Measurements from ENCODE around the gene CAMK2D.

CAMK2D gene

GRCh38 chr4:113790478-113790877 is 28.9 kb upstream of the CAMK2D start:
- Histone ChIP-seq H3K27ac (no peak overlapping the region), H3K27me3 (ENCODE audit: insufficient read depth, low read depth, severe bottlenecking) (no peaks in the 10 kb centered on the region), H3K4me3 (ENCODE audit: low read depth, low read length) (no peak overlapping the region), H3K9me3 (ENCODE audit: severe bottlenecking) (no peaks in the 10 kb centered on the region), H3K36me3 (no peaks in the 10 kb centered on the region)
- no peak for TF ChIP-seq CTCF (IDR thresholded peaks at IDR 0.05; ENCODE audit: low read depth, low read length)
- DNase-seq = no peak

- Histone ChIP-seq H3K9me3 (ENCODE audit: severe bottlenecking) (no peaks in the 10 kb centered on the region), H3K4me3 (ENCODE audit: low read depth, low read length) (no peak overlapping the region)
- DNase-seq = no peak
Observed at GRCh38 chr4:113788888-113789287, 27.4 kb upstream of the CAMK2D start.

GRCh38 chr4:113785781-113786180 is 24.2 kb upstream of the CAMK2D start:
- no peaks in the 10 kb centered on the region for H3K27me3 ChIP-seq (ENCODE audit: insufficient read depth, low read depth, severe bottlenecking)
- no peak overlapping the region for H3K27ac ChIP-seq
- no peak for TF ChIP-seq CTCF (IDR thresholded peaks at IDR 0.05; ENCODE audit: low read depth, low read length)
- H3K36me3 ChIP-seq = no peaks in the 10 kb centered on the region
- no peak for DNase-seq
- no peaks in the 10 kb centered on the region for H3K9me3 ChIP-seq (ENCODE audit: severe bottlenecking)
- H3K4me3 ChIP-seq (ENCODE audit: low read depth, low read length) = no peak overlapping the region

More at GRCh38 chr4:113788888-113789287, 27.4 kb upstream of the CAMK2D start:
- H3K36me3 ChIP-seq = no peaks in the 10 kb centered on the region
- no peak for TF ChIP-seq CTCF (IDR thresholded peaks at IDR 0.05; ENCODE audit: low read depth, low read length)
- H3K27me3 ChIP-seq (ENCODE audit: insufficient read depth, low read depth, severe bottlenecking) = no peaks in the 10 kb centered on the region
- H3K27ac ChIP-seq = no peak overlapping the region

- H3K9me3 ChIP-seq (ENCODE audit: severe bottlenecking) = no peaks in the 10 kb centered on the region
- no peak for DNase-seq
- H3K36me3 ChIP-seq = no peaks in the 10 kb centered on the region
- H3K27ac ChIP-seq = no peak overlapping the region
- no peak for TF ChIP-seq CTCF (IDR thresholded peaks at IDR 0.05; ENCODE audit: low read depth, low read length)
- no peak overlapping the region for H3K4me3 ChIP-seq (ENCODE audit: low read depth, low read length)
- no peaks in the 10 kb centered on the region for H3K27me3 ChIP-seq (ENCODE audit: insufficient read depth, low read depth, severe bottlenecking)
Observed at GRCh38 chr4:113784497-113785250, 23.1 kb upstream of the CAMK2D start.

- Histone ChIP-seq H3K36me3 (no peaks in the 10 kb centered on the region), H3K27me3 (ENCODE audit: insufficient read depth, low read depth, severe bottlenecking) (no peaks in the 10 kb centered on the region), H3K27ac (no peak overlapping the region), H3K4me3 (ENCODE audit: low read depth, low read length) (no peak overlapping the region), H3K9me3 (ENCODE audit: severe bottlenecking) (no peaks in the 10 kb centered on the region)
- no peak for DNase-seq
- no peak for TF ChIP-seq CTCF (IDR thresholded peaks at IDR 0.05; ENCODE audit: low read depth, low read length)
Observed at GRCh38 chr4:113783701-113784100, 22.2 kb upstream of the CAMK2D start.

GRCh38 chr4:113783289-113783688 is 21.8 kb upstream of the CAMK2D start:
- Histone ChIP-seq H3K4me3 (ENCODE audit: low read depth, low read length) (no peak overlapping the region), H3K36me3 (no peaks in the 10 kb centered on the region), H3K27me3 (ENCODE audit: insufficient read depth, low read depth, severe bottlenecking) (no peaks in the 10 kb centered on the region), H3K9me3 (ENCODE audit: severe bottlenecking) (no peaks in the 10 kb centered on the region), H3K27ac (no peak overlapping the region)
- TF ChIP-seq CTCF (IDR thresholded peaks at IDR 0.05; ENCODE audit: low read depth, low read length) = no peak
- no peak for DNase-seq

Data from WERI-Rb-1 (cell line).